Thyroid gland (tissue), 4 donors: Measurements from ENCODE around the gene HACL1. TPM values are rescaled to one million over a fixed set of nuclear protein-coding genes. Genes with fewer than 3 reads are reported as not detected.
A peak's percentile ranks its signal among the peaks of the same experiment; 100 is the strongest.

Experiments used
- DNase-seq, 2 donors: peaks; one replicate each; pipeline ENCODE4 v3.0.0-alpha.2; 2019
- H3K27ac ChIP-seq, 3 donors: fragments of 200-600 bp; sonication (generic); 1 replicate in 2 of 3; 2 replicates in 1 of 3; pipeline ENCODE4 v1.5.1; 2016 to 2019; ENCODE audit warnings: mild to moderate bottlenecking in 1 of 3, moderate library complexity in 1 of 3
- H3K27me3 ChIP-seq: fragments of 200-600 bp; sonication (generic); one replicate; pipeline ENCODE4 v1.5.1; 2019
- H3K36me3 ChIP-seq, 2 donors: fragments of 200-600 bp; sonication (generic); one replicate each; pipeline ENCODE4 v1.5.1; 2016 to 2019
- H3K4me1 ChIP-seq, 2 donors: fragments of 200-600 bp; sonication (generic); one replicate each; pipeline ENCODE4 v1.5.1; 2017 to 2019
- H3K4me3 ChIP-seq, 3 donors: fragments of 200-600 bp; sonication (generic); replicated peaks in 1 of 3; 1 replicate in 2 of 3; 2 replicates in 1 of 3; pipeline ENCODE4 v1.5.1; 2016; ENCODE audit warnings: mild to moderate bottlenecking in 1 of 3
- H3K9me3 ChIP-seq: fragments of 200-600 bp; sonication (generic); one replicate; pipeline ENCODE4 v1.5.1; 2017
- CTCF ChIP-seq, 6 experiments: fragments of 200-600 bp in 3 of 6; fragments of 450-650 bp in 3 of 6; sonication (generic) in 3 of 6; IDR thresholded peaks; one replicate each; pipeline ENCODE4 v1.5.1; 2016 to 2019; ENCODE audit warnings: antibody characterized with exemption in 6 of 6, mild to moderate bottlenecking in 2 of 6, inconsistent platforms in 1 of 6, moderate library complexity in 1 of 6
- POLR2A ChIP-seq, 2 donors: fragments of 450-650 bp; IDR thresholded peaks; one replicate each; pipeline ENCODE4 v1.6.1; 2017; ENCODE audit warnings: antibody characterized with exemption in 2 of 2, mild to moderate bottlenecking in 2 of 2, moderate library complexity in 1 of 2
- WGBS, 2 donors: methylation state at CpG; one replicate each; pipeline ENCODE4 v1.1.5; 2017; 5-methylcytosine and 5-hydroxymethylcytosine counted together
- intact Hi-C: fragments of 100-400 bp; cut with DNase I; formaldehyde crosslinking; loops from one replicate; pipeline ENCODE4 v1.15.1; 2023
- total RNA-seq, 4 donors: library from RNA; depleted of rRNA; stranded (reverse); fragments of >200 nt; gene quantifications; one replicate each; pipeline ENCODE4 v1.2.3, GENCODE V29; 2016

Gene HACL1
- total RNA-seq, 4 donors from 2014 or later, result 24.2 to 45.0 (median 37.7) TPM

GRCh38 chr3:15585111-15585845 is 16.1 kb downstream of the HACL1 start:
- intact Hi-C loops, result no loop called here
- 78 to 85% methylated on average over 6 of the region's 6 CpGs for WGBS, 2 donors
- no peak for DNase-seq
- H3K4me1 ChIP-seq, result no peaks in the 10 kb centered on the region
- H3K27ac ChIP-seq, result no peak overlapping the region
- no peaks in the 10 kb centered on the region for H3K27me3 ChIP-seq
- TF ChIP-seq CTCF (IDR thresholded peaks at IDR 0.05) (no peak), POLR2A (IDR thresholded peaks at IDR 0.05) (no peak)
- H3K36me3 ChIP-seq, result peaks cover 41 to 52% of the 10 kb centered on the region in 2 donors
- no peaks in the 10 kb centered on the region for H3K9me3 ChIP-seq
- H3K4me3 ChIP-seq, result no peak overlapping the region

DNA sequence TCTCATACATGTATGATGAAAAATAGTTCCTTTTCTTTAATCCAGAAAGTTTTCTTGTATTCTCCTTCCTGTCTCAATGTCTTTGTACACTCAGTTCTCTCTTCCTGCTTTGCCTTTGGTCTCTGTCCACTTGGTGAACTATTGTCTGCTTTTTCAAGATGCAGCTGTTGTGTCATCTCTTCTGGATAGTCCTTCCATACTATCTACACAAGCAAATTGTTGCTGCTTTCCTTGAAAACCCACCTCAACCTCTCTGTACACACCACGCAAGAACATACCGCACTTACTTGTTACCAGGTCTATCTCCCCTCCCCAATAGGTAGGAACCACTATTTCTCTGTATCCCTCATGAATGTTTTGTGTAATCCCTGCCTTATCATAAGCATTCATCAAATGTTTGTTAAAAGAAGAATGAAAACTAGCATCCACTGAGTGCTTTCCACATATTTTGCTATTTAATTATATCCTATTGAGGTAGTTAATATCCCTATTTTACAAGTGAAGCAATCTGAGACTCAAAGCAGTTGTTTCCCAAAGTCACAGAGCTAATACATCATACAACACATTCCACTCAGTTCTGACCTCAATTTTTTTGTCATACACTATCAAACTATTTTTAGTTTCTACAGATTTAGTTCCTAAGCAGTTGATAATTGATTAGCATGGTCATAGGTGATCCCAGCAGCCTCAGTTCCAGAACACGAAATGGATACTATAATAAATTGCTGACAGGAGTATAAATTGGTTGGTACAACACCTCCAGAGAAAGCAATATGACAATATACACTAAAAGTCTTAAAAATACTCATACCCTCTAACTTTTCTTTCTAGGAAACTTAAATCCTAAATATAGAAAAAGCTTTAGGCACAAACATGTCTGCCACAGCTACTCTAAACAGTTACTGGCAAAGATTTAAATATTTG is 19.6 kb downstream of the HACL1 start:
- no peaks in the 10 kb centered on the region for H3K9me3 ChIP-seq
- TF ChIP-seq POLR2A (IDR thresholded peaks at IDR 0.05) (no peak), CTCF (IDR thresholded peaks at IDR 0.05) (no peak)
- no peak overlapping the region for H3K27ac ChIP-seq
- 97 to 99% methylated on average over 3 of the region's 3 CpGs for WGBS, 2 donors
- H3K4me3 ChIP-seq, result no peak overlapping the region
- H3K36me3 ChIP-seq, result peaks cover 36% of the 10 kb centered on the region in 2 donors
- intact Hi-C loops, result no loop called here
- DNase-seq, result no peak
- peaks cover 6 to 8% of the 10 kb centered on the region in 2 donors for H3K4me1 ChIP-seq
- H3K27me3 ChIP-seq, result no peaks in the 10 kb centered on the region

DNA sequence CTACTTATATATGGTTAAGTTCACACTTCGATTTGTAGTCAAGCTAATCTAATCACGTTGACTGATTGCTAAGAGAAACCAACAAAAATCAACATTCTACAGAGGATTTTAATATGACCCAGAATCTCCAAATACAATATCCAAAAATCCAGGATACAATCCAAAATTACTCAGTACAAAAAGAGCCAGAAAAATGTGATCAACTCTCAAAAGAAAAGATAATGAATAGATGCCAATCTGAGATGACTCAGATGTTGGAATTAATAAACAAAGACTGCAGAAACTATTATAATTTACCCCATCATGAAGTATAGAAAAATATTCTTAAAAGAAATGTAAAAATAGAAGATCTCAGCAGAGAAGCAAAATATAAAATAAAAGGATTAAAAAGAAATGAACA is 22.3 kb downstream of the HACL1 start:
- WGBS, 2 donors, result 71 to 72% methylated on average over 2 of the region's 2 CpGs
- Histone ChIP-seq H3K36me3 (peaks cover 18 to 20% of the 10 kb centered on the region in 2 donors), H3K27ac (peak overlapping the region in 1 of 3 donors; percentile 58), H3K4me3 (no peak overlapping the region), H3K4me1 (peaks cover 6 to 17% of the 10 kb centered on the region in 2 donors), H3K9me3 (no peaks in the 10 kb centered on the region), H3K27me3 (no peaks in the 10 kb centered on the region)
- intact Hi-C loops, result no loop called here
- TF ChIP-seq CTCF (IDR thresholded peaks at IDR 0.05), result no peak
- no peak for TF ChIP-seq POLR2A (IDR thresholded peaks at IDR 0.05)
- DNase-seq, result no peak

- Histone ChIP-seq H3K27ac (peak overlapping the region in 1 of 3 donors; percentile 58), H3K4me1 (peaks cover 6 to 17% of the 10 kb centered on the region in 2 donors), H3K36me3 (peaks cover 17 to 19% of the 10 kb centered on the region in 2 donors), H3K27me3 (no peaks in the 10 kb centered on the region), H3K9me3 (no peaks in the 10 kb centered on the region), H3K4me3 (no peak overlapping the region)
- 51 to 63% methylated on average over 3 of the region's 3 CpGs for WGBS, 2 donors
- intact Hi-C loops, result no loop called here
- no peak for TF ChIP-seq POLR2A (IDR thresholded peaks at IDR 0.05)
- no peak for DNase-seq
Observed at GRCh38 chr3:15578289-15578867, 23.0 kb downstream of the HACL1 start.

GRCh38 chr3:15576475-15576874 is 24.9 kb downstream of the HACL1 start:
- H3K27me3 ChIP-seq, result no peaks in the 10 kb centered on the region
- no peak overlapping the region for H3K4me3 ChIP-seq
- no peak overlapping the region for H3K27ac ChIP-seq
- peaks cover 6 to 17% of the 10 kb centered on the region in 2 donors for H3K4me1 ChIP-seq
- DNase-seq, result no peak
- no peak for TF ChIP-seq POLR2A (IDR thresholded peaks at IDR 0.05)
- no peak for TF ChIP-seq CTCF (IDR thresholded peaks at IDR 0.05)
- 92 to 95% methylated on average over 3 of the region's 3 CpGs for WGBS, 2 donors
- H3K36me3 ChIP-seq, result peaks cover 4 to 12% of the 10 kb centered on the region in 2 donors
- no peaks in the 10 kb centered on the region for H3K9me3 ChIP-seq
- intact Hi-C loops, result no loop called here
